Liver (tissue), 9 donors: ENCODE results near the gene ZFP57. TPM values are rescaled to one million over a fixed set of nuclear protein-coding genes. Genes with fewer than 3 reads are reported as not detected.
A peak's percentile ranks its signal among the peaks of the same experiment; 100 is the strongest.

Experiments
- DNase-seq: peaks from one replicate; pipeline ENCODE4 v3.0.0-alpha.2; 2017; ENCODE audit warnings: low spot score
- H3K27ac ChIP-seq, 2 donors: one replicate each; pipeline ENCODE4 v1.7.0; 2013; ENCODE audit warnings: inconsistent platforms in 2 of 2, low read length in 2 of 2, control low read depth in 1 of 2, low read depth in 1 of 2, mild to moderate bottlenecking in 1 of 2
- H3K27me3 ChIP-seq, 4 donors: one replicate each; pipeline versions ENCODE4 v1.6.1 to v1.7.0; 2013; ENCODE audit warnings: low read length in 3 of 4, inconsistent platforms in 1 of 4, mild to moderate bottlenecking in 1 of 4, moderate library complexity in 1 of 4; ENCODE audit not compliant: control insufficient read depth in 4 of 4, insufficient read depth in 4 of 4
- H3K36me3 ChIP-seq, 4 donors: one replicate each; pipeline versions ENCODE4 v1.6.1 to v1.7.0; 2013; ENCODE audit warnings: low read length in 3 of 4, mild to moderate bottlenecking in 3 of 4, low read depth in 1 of 4, moderate library complexity in 1 of 4; ENCODE audit not compliant: control insufficient read depth in 4 of 4, insufficient read depth in 3 of 4
- H3K4me1 ChIP-seq, 4 donors: one replicate each; pipeline versions ENCODE4 v1.6.1 to v1.7.0; 2013; ENCODE audit warnings: low read length in 3 of 4, mild to moderate bottlenecking in 3 of 4, moderate library complexity in 1 of 4; ENCODE audit not compliant: control insufficient read depth in 4 of 4, insufficient read depth in 4 of 4
- H3K4me3 ChIP-seq, 3 donors: one replicate each; pipeline versions ENCODE4 v1.6.1 to v1.7.0; 2013; ENCODE audit warnings: low read length in 3 of 3, control low read depth in 1 of 3, low read depth in 1 of 3, mild to moderate bottlenecking in 1 of 3
- H3K9ac ChIP-seq, 2 donors: one replicate each; pipeline ENCODE4 v1.7.0; 2013; ENCODE audit warnings: low read length in 2 of 2, mild to moderate bottlenecking in 2 of 2, moderate library complexity in 2 of 2, control low read depth in 1 of 2, low read depth in 1 of 2
- H3K9me3 ChIP-seq, 4 donors: one replicate each; pipeline versions ENCODE4 v1.6.1 to v1.7.0; 2013; ENCODE audit warnings: low read length in 3 of 4; ENCODE audit not compliant: control insufficient read depth in 4 of 4
- FOXA1 ChIP-seq: IDR thresholded peaks from 2 replicates; pipeline ENCODE4 v1.6.1; 2016; ENCODE audit warnings: antibody characterized with exemption
- FOXA2 ChIP-seq: IDR thresholded peaks from 2 replicates; pipeline ENCODE4 v1.6.1; 2016; ENCODE audit warnings: antibody characterized with exemption
- GABPA ChIP-seq, 2 donors: IDR thresholded peaks in 1 of 2; conservative IDR thresholded peaks in 1 of 2; 2 replicates each; pipeline ENCODE4 v1.6.1; 2016; ENCODE audit warnings: antibody characterized with exemption in 2 of 2, mild to moderate bottlenecking in 1 of 2, moderate library complexity in 1 of 2
- HNF4A ChIP-seq, 2 donors: conservative IDR thresholded peaks; 2 replicates each; pipeline ENCODE4 v1.6.1; 2016; ENCODE audit warnings: antibody characterized with exemption in 2 of 2, mild to moderate bottlenecking in 2 of 2
- JUND ChIP-seq, 2 donors: IDR thresholded peaks; 2 replicates each; pipeline ENCODE4 v1.6.1; 2016; ENCODE audit warnings: antibody characterized with exemption in 2 of 2
- MAX ChIP-seq: IDR thresholded peaks from 2 replicates; pipeline ENCODE4 v1.6.1; 2016; ENCODE audit warnings: antibody characterized with exemption
- NR2F2 ChIP-seq: IDR thresholded peaks from 2 replicates; pipeline ENCODE4 v1.6.1; 2016; ENCODE audit warnings: antibody characterized with exemption
- RAD21 ChIP-seq, 2 donors: IDR thresholded peaks; 2 replicates each; pipeline ENCODE4 v1.6.1; 2016; ENCODE audit warnings: antibody characterized with exemption in 2 of 2, mild to moderate bottlenecking in 2 of 2
- REST ChIP-seq: IDR thresholded peaks from 2 replicates; pipeline ENCODE4 v1.6.1; 2016; ENCODE audit warnings: antibody characterized with exemption, mild to moderate bottlenecking
- RXRA ChIP-seq, 2 donors: IDR thresholded peaks; 2 replicates each; pipeline ENCODE4 v1.6.1; 2017 to 2018; ENCODE audit warnings: antibody characterized with exemption in 2 of 2, mild to moderate bottlenecking in 1 of 2
- YY1 ChIP-seq: IDR thresholded peaks from 2 replicates; pipeline ENCODE4 v1.6.1; 2016; ENCODE audit warnings: antibody characterized with exemption, mild to moderate bottlenecking
- WGBS: extraction: QIAGEN DNeasy Blood & Tissue Kit; methylation state at CpG from one replicate; pipeline ENCODE4 v1.1.7; 2013; 5-methylcytosine and 5-hydroxymethylcytosine counted together
- polyA plus RNA-seq, 2 donors: library from polyadenylated mRNA; stranded (reverse) in 1 of 2; unstranded in 1 of 2; fragments of 200-250 nt in 1 of 2; fragments of >200 nt in 1 of 2; fragmentation: Nextera tagmentation in 1 of 2; extraction: Ambion mirVana in 1 of 2; gene quantifications; one replicate each; pipeline versions ENCODE4 v1.2.1 to v1.2.3, GENCODE V29; 2013 to 2015
- total RNA-seq, 2 donors: library from RNA; depleted of rRNA; stranded (reverse); fragments of >200 nt; gene quantifications; one replicate each; pipeline ENCODE4 v1.2.3, GENCODE V29; 2014
- TF ChIP-seq, protein P1 (sequence below): fragments of 150-350 bp; IDR thresholded peaks from 2 replicates; pipeline ENCODE4 v1.5.1; 2017; ENCODE audit warnings: improper control_type of control experiment, low read depth, low read length; ENCODE audit not compliant: missing input control
- TF ChIP-seq, protein P2 (sequence below): IDR thresholded peaks from 2 replicates; pipeline ENCODE4 v1.6.1; 2016; ENCODE audit warnings: antibody characterized with exemption
- donor health status: healthy.
- donor health status: healthy.
- donor health status: healthy.
- donor health status: healthy.
- donor health status: healthy.

The ZFP57 gene
- total and polyA plus RNA-seq, 4 donors = not detected

DNA sequence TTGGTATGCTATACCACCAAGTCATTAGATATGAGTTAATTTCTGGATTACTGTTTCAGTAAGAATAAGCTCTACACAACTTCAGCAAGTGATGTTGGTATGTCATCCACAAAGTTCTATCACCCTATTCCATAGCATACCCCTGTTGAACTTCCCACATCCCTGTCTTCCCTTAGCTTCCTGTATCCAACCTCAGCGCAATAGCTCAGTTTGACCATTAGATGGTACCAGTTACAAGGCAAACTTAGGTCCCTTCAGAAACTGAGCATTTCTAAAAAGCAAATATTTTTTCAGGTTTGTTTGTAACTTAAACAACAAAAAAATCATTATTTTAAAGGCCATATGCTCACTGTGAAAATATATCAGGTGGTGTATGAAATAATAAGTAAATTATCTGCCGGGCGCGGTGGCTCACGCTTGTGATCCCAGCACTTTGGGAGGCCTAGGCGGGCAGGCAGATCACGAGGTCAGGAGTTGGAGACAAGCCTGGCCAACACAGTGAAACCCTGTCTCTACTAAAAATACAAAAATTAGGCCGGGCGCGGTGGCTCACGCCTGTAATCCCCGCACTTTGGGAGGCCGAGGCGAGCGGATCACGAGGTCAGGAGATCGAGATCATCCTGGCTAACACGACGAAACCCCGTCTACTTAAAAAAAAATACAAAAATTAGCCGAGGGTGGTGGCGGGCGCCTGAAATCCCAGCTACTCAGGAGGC, 32.9 kb downstream of the ZFP57 start:
- 94% methylated on average over 23 of the region's 23 CpGs for WGBS
- Histone ChIP-seq H3K27ac (no peak overlapping the region), H3K4me3 (no peak overlapping the region), H3K9ac (no peak overlapping the region), H3K9me3 (no peaks in the 10 kb centered on the region), H3K36me3 (no peaks in the 10 kb centered on the region), H3K4me1 (peaks cover 0 to 4% (median 3%) of the 10 kb centered on the region in 4 donors), H3K27me3 (no peaks in the 10 kb centered on the region)
- no peak for DNase-seq
- TF ChIP-seq YY1 = no peak
- TF ChIP-seq, protein P1, sequence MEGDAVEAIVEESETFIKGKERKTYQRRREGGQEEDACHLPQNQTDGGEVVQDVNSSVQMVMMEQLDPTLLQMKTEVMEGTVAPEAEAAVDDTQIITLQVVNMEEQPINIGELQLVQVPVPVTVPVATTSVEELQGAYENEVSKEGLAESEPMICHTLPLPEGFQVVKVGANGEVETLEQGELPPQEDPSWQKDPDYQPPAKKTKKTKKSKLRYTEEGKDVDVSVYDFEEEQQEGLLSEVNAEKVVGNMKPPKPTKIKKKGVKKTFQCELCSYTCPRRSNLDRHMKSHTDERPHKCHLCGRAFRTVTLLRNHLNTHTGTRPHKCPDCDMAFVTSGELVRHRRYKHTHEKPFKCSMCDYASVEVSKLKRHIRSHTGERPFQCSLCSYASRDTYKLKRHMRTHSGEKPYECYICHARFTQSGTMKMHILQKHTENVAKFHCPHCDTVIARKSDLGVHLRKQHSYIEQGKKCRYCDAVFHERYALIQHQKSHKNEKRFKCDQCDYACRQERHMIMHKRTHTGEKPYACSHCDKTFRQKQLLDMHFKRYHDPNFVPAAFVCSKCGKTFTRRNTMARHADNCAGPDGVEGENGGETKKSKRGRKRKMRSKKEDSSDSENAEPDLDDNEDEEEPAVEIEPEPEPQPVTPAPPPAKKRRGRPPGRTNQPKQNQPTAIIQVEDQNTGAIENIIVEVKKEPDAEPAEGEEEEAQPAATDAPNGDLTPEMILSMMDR = peak; percentile 41
- TF ChIP-seq RAD21 (IDR thresholded peaks at IDR 0.05) = peak; percentile 60 to 71

GRCh38 chr6:29641430-29642148, 39.4 kb downstream of the ZFP57 start:
- Histone ChIP-seq H3K4me1 (no peaks in the 10 kb centered on the region), H3K36me3 (no peaks in the 10 kb centered on the region), H3K9me3 (no peaks in the 10 kb centered on the region), H3K4me3 (no peak overlapping the region), H3K9ac (no peak overlapping the region), H3K27ac (no peak overlapping the region), H3K27me3 (no peaks in the 10 kb centered on the region)
- TF ChIP-seq RXRA (IDR thresholded peaks at IDR 0.05) (no peak), FOXA2 (no peak), MAX (no peak), NR2F2 (no peak), HNF4A (conservative IDR thresholded peaks at IDR 0.05) (no peak), FOXA1 (no peak), YY1 (no peak)
- WGBS = 30% methylated on average over 3 of the region's 3 CpGs
- DNase-seq = no peak

GRCh38 chr6:29637247-29637646, 43.7 kb downstream of the ZFP57 start:
- Histone ChIP-seq H3K27me3 (peaks cover 0 to 3% (median 1%) of the 10 kb centered on the region in 4 donors), H3K4me1 (peaks cover 3 to 11% (median 4%) of the 10 kb centered on the region in 4 donors), H3K27ac (no peak overlapping the region), H3K9ac (no peak overlapping the region), H3K4me3 (no peak overlapping the region), H3K36me3 (no peaks in the 10 kb centered on the region), H3K9me3 (no peaks in the 10 kb centered on the region)
- DNase-seq = no peak
- 93% methylated on average over 9 of the region's 9 CpGs for WGBS
- TF ChIP-seq RAD21 (IDR thresholded peaks at IDR 0.05) (no peak), JUND (IDR thresholded peaks at IDR 0.05) (no peak), REST (no peak), NR2F2 (no peak), FOXA2 (no peak), GABPA (IDR thresholded peaks at IDR 0.05 in 1 of 2, conservative IDR thresholded peaks at IDR 0.05 in 1 of 2) (no peak), MAX (no peak), HNF4A (conservative IDR thresholded peaks at IDR 0.05) (no peak), YY1 (no peak)
- TF ChIP-seq, protein P2, sequence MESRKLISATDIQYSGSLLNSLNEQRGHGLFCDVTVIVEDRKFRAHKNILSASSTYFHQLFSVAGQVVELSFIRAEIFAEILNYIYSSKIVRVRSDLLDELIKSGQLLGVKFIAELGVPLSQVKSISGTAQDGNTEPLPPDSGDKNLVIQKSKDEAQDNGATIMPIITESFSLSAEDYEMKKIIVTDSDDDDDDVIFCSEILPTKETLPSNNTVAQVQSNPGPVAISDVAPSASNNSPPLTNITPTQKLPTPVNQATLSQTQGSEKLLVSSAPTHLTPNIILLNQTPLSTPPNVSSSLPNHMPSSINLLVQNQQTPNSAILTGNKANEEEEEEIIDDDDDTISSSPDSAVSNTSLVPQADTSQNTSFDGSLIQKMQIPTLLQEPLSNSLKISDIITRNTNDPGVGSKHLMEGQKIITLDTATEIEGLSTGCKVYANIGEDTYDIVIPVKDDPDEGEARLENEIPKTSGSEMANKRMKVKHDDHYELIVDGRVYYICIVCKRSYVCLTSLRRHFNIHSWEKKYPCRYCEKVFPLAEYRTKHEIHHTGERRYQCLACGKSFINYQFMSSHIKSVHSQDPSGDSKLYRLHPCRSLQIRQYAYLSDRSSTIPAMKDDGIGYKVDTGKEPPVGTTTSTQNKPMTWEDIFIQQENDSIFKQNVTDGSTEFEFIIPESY = no peak
